Esophagus (tissue), 2 donors: Measurements from ENCODE around the gene BLOC1S6. TPM values are rescaled to one million over a fixed set of nuclear protein-coding genes. Genes with fewer than 3 reads are reported as not detected.

Source experiments
- polyA plus RNA-seq, 2 donors: library from polyadenylated mRNA; stranded (reverse); fragments of 200-250 nt; gene quantifications; one replicate each; pipeline ENCODE4 v1.2.3, GENCODE V29; 2013
- donor health status: healthy with polysubstance abuse.
- donor health status: Bipolar disorder and iron deficiency.

Gene BLOC1S6
- polyA plus RNA-seq, 2 donors = 6.5 to 11.1 TPM

Other genes with a start within 250 kb of the BLOC1S6 start
- gene GATM, start 208.8 kb upstream of the BLOC1S6 start, polyA plus RNA-seq = 10 to 100 TPM; 12.5 to 15.7 TPM
- 1 to 10 TPM; 2.9 to 3.0 TPM for gene SLC30A4, start 64.6 kb upstream of the BLOC1S6 start, polyA plus RNA-seq
- gene SQOR, start 47.6 kb downstream of the BLOC1S6 start, polyA plus RNA-seq = 10 to 100 TPM; 75.6 to 88.4 TPM